Dendritic cell treated with granulocyte-macrophage colony-stimulating factor and Interleukin-4, amounts not matched to agents 40 ng/mL and 50 ng/mL, for 4 days (primary cell): ENCODE results near the gene WDFY1.

Experiments
- H3K27ac Mint-ChIP-seq: one replicate; pipeline ENCODE4 v1.8.0; 2022; ENCODE audit warnings: mild to moderate bottlenecking, mixed read lengths
- H3K27me3 Mint-ChIP-seq: one replicate; pipeline ENCODE4 v1.8.0; 2022; ENCODE audit warnings: mild to moderate bottlenecking, mixed read lengths
- H3K36me3 Mint-ChIP-seq: one replicate; pipeline ENCODE4 v1.8.0; 2022; ENCODE audit warnings: low read depth, mixed read lengths
- H3K4me1 Mint-ChIP-seq: one replicate; pipeline ENCODE4 v1.8.0; 2022; ENCODE audit warnings: low read depth, mixed read lengths
- H3K4me3 Mint-ChIP-seq: one replicate; pipeline ENCODE4 v1.8.0; 2022; ENCODE audit warnings: mild to moderate bottlenecking, moderate library complexity, mixed read lengths
- H3K9me3 Mint-ChIP-seq: one replicate; pipeline ENCODE4 v1.8.0; 2022; ENCODE audit warnings: mixed read lengths
- intact Hi-C: fragments of 100-400 bp; cut with micrococcal nuclease; formaldehyde crosslinking; loops from one replicate; pipeline ENCODE4 v1.15.0; 2022

Gene WDFY1

GRCh38 chr2:223944703-223945531 lies at the start of gene WDFY1:
WDFY1 (minus strand) TSS chr2:223945335; CDS start chr2:223945284, 51 bp downstream.
- H3K27me3 Mint-ChIP-seq, result no peaks in the 10 kb centered on the region
- peak within 1 kb of the TSS; percentile 99 for H3K27ac Mint-ChIP-seq
- peak within 1 kb of the TSS; percentile 99 for H3K4me3 Mint-ChIP-seq
- H3K9me3 Mint-ChIP-seq, result peaks cover under 1% of the 10 kb centered on the region
- peaks cover 19% of the 10 kb centered on the region for H3K4me1 Mint-ChIP-seq
- intact Hi-C loops, result loop anchor here (1.0 kb wide), 1 partner anchor 12 kb away; the partner anchor contains the start of gene MRPL44
- peaks cover 40% of the 10 kb centered on the region for H3K36me3 Mint-ChIP-seq

DNA sequence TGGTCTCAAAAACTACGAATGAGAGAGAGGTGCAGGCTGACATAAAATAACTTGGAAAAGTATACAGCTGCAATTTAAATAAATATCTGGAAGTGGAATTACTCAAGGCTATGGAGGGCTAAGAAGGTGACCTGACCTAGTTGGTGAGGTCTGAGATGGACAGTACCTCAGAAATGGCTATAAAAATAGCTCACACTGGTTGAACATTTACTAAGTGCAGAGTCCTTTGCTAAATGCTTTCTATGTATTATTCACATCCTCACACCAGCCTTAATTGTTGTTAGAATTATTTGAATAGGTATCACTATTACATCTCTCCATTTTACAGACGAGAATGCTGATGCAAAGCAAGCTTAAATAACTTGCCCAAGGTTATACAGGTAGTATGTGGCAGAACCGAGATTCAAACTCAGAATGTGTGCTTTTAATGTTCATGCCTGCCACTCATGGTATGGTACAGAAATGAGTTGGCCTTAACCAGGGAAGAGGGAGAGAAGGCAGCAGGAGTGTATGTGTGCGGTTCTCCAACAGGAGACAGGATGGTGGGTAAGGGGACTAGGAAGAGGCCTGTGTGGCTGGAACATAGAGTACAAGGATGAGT lies 49.5 kb upstream of the WDFY1 start:
- H3K4me1 Mint-ChIP-seq, result no peaks in the 10 kb centered on the region
- no peaks in the 10 kb centered on the region for H3K36me3 Mint-ChIP-seq
- H3K27me3 Mint-ChIP-seq, result no peaks in the 10 kb centered on the region
- H3K27ac Mint-ChIP-seq, result no peak overlapping the region
- intact Hi-C loops, result loop anchor here (5.0 to 10.0 kb wide), 3 partner anchors 148 to 1660 kb away; no protein-coding TSS in a partner anchor
- no peak overlapping the region for H3K4me3 Mint-ChIP-seq
- H3K9me3 Mint-ChIP-seq, result no peaks in the 10 kb centered on the region

- H3K36me3 Mint-ChIP-seq, result no peaks in the 10 kb centered on the region
- no peak overlapping the region for H3K27ac Mint-ChIP-seq
- intact Hi-C loops, result loop anchor here (1.0 to 10.0 kb wide), 3 partner anchors 211 to 1661 kb away; no protein-coding TSS in a partner anchor
- no peaks in the 10 kb centered on the region for H3K27me3 Mint-ChIP-seq
- H3K9me3 Mint-ChIP-seq, result no peaks in the 10 kb centered on the region
- no peak overlapping the region for H3K4me3 Mint-ChIP-seq
- no peaks in the 10 kb centered on the region for H3K4me1 Mint-ChIP-seq
Measured at GRCh38 chr2:223993634-223994232, 48.6 kb upstream of the WDFY1 start.

GRCh38 chr2:223991611-223992010 lies 46.5 kb upstream of the WDFY1 start:
- H3K27ac Mint-ChIP-seq, result no peak overlapping the region
- intact Hi-C loops, result loop anchor here (5.0 to 10.0 kb wide), 2 partner anchors 209 to 1663 kb away; no protein-coding TSS in a partner anchor
- no peaks in the 10 kb centered on the region for H3K4me1 Mint-ChIP-seq
- no peaks in the 10 kb centered on the region for H3K36me3 Mint-ChIP-seq
- H3K4me3 Mint-ChIP-seq, result no peak overlapping the region
- H3K27me3 Mint-ChIP-seq, result no peaks in the 10 kb centered on the region
- no peaks in the 10 kb centered on the region for H3K9me3 Mint-ChIP-seq

- H3K9me3 Mint-ChIP-seq, result no peaks in the 10 kb centered on the region
- H3K27me3 Mint-ChIP-seq, result no peaks in the 10 kb centered on the region
- H3K4me3 Mint-ChIP-seq, result no peak overlapping the region
- intact Hi-C loops, result loop anchor here (5.0 to 10.0 kb wide), 2 partner anchors 208 to 1665 kb away; no protein-coding TSS in a partner anchor
- H3K27ac Mint-ChIP-seq, result no peak overlapping the region
- no peaks in the 10 kb centered on the region for H3K4me1 Mint-ChIP-seq
- no peaks in the 10 kb centered on the region for H3K36me3 Mint-ChIP-seq
Measured at GRCh38 chr2:223989856-223990232, 44.7 kb upstream of the WDFY1 start.

DNA sequence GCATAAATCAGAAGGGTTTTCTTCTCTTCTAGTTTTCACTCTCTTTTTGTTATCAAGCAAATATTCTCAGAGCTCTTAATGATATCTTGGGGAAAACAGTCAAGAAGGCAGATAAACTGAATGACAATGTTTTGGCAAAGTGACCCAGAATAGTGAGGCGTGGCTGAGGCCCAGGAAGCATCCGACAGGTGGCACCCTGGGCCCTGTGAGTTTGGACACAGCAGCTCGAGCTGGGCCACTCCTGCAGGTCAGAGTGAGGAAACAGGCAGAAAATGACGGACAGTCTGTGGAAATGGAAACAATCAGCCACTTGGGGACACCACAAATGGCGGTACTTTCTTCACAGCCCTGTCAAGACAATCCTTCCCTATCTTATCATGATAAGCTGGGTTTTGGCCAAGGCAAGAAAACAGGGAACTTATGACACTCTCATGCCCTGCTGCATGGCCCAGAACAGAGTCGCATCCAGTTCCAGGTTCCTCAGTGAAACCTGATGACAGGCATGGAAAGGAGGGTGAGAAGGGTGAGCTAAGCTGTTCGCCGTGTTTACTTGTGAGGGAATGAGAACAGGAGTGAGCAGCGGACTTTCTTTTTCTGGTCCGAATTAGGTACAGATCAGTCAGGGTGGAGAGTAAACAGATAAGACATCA lies 44.2 kb upstream of the WDFY1 start:
- Mint-ChIP-seq H3K4me1 (no peaks in the 10 kb centered on the region), H3K9me3 (no peaks in the 10 kb centered on the region), H3K27me3 (no peaks in the 10 kb centered on the region), H3K36me3 (no peaks in the 10 kb centered on the region), H3K27ac (no peak overlapping the region), H3K4me3 (no peak overlapping the region)
- intact Hi-C loops, result no loop called here

GRCh38 chr2:223981241-223981640 lies 36.1 kb upstream of the WDFY1 start:
- intact Hi-C loops, result no loop called here

DNA sequence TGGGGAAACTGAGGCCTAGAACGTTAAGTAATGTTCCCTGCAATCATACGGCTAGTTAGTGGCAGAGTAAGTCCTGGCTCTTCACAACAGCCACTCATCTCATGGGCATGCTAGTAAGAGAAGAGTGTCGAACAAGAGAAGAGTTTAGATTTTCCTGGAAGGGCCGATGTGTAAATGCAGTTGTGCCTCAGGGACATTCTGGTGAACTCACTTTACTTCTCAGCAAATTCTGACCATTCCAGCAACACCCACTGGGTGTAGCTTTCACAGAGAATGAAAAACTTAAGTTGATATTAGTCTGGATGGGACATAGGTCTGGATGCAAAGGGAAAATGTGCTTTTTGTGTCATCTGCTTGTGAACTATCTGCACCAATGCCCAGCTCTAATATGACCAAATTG lies 35.7 kb upstream of the WDFY1 start:
- H3K27me3 Mint-ChIP-seq, result no peaks in the 10 kb centered on the region
- H3K27ac Mint-ChIP-seq, result no peak overlapping the region
- no peaks in the 10 kb centered on the region for H3K4me1 Mint-ChIP-seq
- intact Hi-C loops, result no loop called here
- no peaks in the 10 kb centered on the region for H3K9me3 Mint-ChIP-seq
- H3K36me3 Mint-ChIP-seq, result no peaks in the 10 kb centered on the region
- no peak overlapping the region for H3K4me3 Mint-ChIP-seq

More at GRCh38 chr2:223981241-223981640, 36.1 kb upstream of the WDFY1 start:
- no peak overlapping the region for H3K27ac Mint-ChIP-seq
- no peaks in the 10 kb centered on the region for H3K9me3 Mint-ChIP-seq
- no peaks in the 10 kb centered on the region for H3K4me1 Mint-ChIP-seq
- no peak overlapping the region for H3K4me3 Mint-ChIP-seq
- H3K36me3 Mint-ChIP-seq, result no peaks in the 10 kb centered on the region
- H3K27me3 Mint-ChIP-seq, result no peaks in the 10 kb centered on the region

- no peaks in the 10 kb centered on the region for H3K27me3 Mint-ChIP-seq
- no peaks in the 10 kb centered on the region for H3K4me1 Mint-ChIP-seq
- no peak overlapping the region for H3K4me3 Mint-ChIP-seq
- H3K9me3 Mint-ChIP-seq, result no peaks in the 10 kb centered on the region
- intact Hi-C loops, result no loop called here
- no peaks in the 10 kb centered on the region for H3K36me3 Mint-ChIP-seq
- H3K27ac Mint-ChIP-seq, result no peak overlapping the region
Measured at GRCh38 chr2:223980397-223980735, 35.2 kb upstream of the WDFY1 start.

DNA sequence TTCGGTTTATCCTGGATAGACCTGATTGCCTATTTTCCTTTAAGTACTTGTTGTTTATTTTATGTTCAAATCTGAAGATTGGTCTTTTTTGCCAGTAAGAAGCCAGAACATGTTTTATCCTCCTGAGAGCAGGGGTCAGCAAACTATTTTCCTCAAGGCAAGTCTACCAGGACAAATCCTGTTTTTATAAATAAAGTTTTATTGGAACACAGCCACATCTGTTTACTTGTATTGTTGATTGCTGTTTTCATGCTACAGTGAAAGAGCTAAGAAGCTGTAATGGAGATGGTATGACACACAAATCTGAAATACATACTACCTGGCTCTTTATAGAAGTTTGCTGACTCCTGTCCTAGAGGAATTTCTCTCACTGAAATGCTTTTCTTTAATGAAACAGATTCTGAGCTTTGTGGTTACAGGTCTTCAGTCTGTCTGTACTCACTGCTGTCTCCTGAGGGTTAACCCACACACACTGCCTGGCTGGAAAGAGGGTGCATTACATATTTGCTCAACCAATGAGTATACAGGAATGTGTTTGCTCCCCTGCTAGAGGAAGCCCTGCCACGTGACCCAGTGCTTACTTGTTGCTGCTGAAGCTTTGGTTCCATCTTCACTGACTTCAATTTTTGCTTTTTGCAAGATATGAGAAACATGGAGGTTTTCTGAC lies 34.7 kb upstream of the WDFY1 start:
- H3K27ac Mint-ChIP-seq, result no peak overlapping the region
- no peaks in the 10 kb centered on the region for H3K9me3 Mint-ChIP-seq
- no peaks in the 10 kb centered on the region for H3K36me3 Mint-ChIP-seq
- H3K27me3 Mint-ChIP-seq, result no peaks in the 10 kb centered on the region
- no peak overlapping the region for H3K4me3 Mint-ChIP-seq
- no peaks in the 10 kb centered on the region for H3K4me1 Mint-ChIP-seq
- intact Hi-C loops, result no loop called here

DNA sequence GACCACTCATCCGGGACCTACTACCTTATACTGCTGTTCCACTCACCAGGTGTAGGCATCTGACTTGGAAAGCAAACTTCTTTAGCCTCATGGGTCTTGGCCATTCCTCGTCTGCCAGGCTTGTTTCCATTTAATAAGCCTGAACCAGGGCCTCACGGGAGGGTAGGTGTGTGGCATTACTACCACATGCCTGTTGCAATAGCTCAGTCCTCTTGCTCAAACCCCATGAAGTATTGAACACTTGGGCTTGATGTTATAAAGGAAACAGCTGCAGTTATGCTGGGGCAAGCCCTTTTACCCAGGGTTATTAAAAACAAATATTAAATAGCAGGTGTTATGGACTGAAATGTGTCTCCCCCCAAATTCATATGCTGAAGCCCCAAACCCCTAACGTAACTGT lies 33.3 kb upstream of the WDFY1 start:
- H3K27ac Mint-ChIP-seq, result no peak overlapping the region
- H3K27me3 Mint-ChIP-seq, result no peaks in the 10 kb centered on the region
- no peak overlapping the region for H3K4me3 Mint-ChIP-seq
- H3K9me3 Mint-ChIP-seq, result no peaks in the 10 kb centered on the region
- intact Hi-C loops, result no loop called here
- H3K36me3 Mint-ChIP-seq, result no peaks in the 10 kb centered on the region
- H3K4me1 Mint-ChIP-seq, result no peaks in the 10 kb centered on the region

GRCh38 chr2:223976635-223977226 lies 31.6 kb upstream of the WDFY1 start:
- intact Hi-C loops, result no loop called here
- Mint-ChIP-seq H3K27me3 (no peaks in the 10 kb centered on the region), H3K27ac (no peak overlapping the region), H3K4me3 (no peak overlapping the region), H3K9me3 (no peaks in the 10 kb centered on the region), H3K4me1 (no peaks in the 10 kb centered on the region), H3K36me3 (peaks cover 2% of the 10 kb centered on the region)

DNA sequence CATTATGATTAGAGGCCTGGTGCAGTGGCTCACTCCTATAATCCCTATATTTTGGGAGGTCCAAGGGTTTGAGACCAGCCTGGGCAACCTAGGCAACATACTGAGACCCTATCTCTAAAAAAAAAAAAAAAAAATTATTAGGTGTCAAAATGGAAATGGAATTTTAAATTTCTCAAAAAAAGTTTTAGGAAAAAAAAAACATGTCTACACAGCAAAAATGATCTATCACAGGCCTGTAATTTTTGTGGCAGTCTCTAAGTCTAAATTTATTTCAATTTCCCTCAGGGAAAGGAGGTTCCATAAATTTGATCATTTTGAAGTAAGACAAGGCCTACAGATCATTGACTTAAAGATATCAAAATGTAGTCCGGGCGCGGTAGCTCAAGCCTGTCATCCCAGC lies 28.5 kb upstream of the WDFY1 start:
- no peaks in the 10 kb centered on the region for H3K4me1 Mint-ChIP-seq
- intact Hi-C loops, result no loop called here
- H3K27me3 Mint-ChIP-seq, result no peaks in the 10 kb centered on the region
- no peak overlapping the region for H3K27ac Mint-ChIP-seq
- no peak overlapping the region for H3K4me3 Mint-ChIP-seq
- H3K9me3 Mint-ChIP-seq, result no peaks in the 10 kb centered on the region
- peaks cover 12% of the 10 kb centered on the region for H3K36me3 Mint-ChIP-seq
